ENCODE data around the gene MCC. TPM values are rescaled to one million over a fixed set of nuclear protein-coding genes. Genes with fewer than 3 reads are reported as not detected.

Gene MCC
- total RNA-seq, 3 donors from 2014 or later, result 24.3 to 46.5 (median 29.4) TPM

GRCh38 chr5:113042491-113043243, 445.6 kb downstream of the MCC start:
- DNase-seq (ENCODE audit: low spot score in 2 of 2), result no peak
- no peaks in the 10 kb centered on the region for H3K27me3 ChIP-seq
- intact Hi-C loops (cut with DNase I; ENCODE audit: low total_unique reads), result no loop called here
- no peak overlapping the region for H3K27ac ChIP-seq
- H3K4me1 ChIP-seq, result no peaks in the 10 kb centered on the region
- no peaks in the 10 kb centered on the region for H3K36me3 ChIP-seq
- TF ChIP-seq POLR2A (IDR thresholded peaks at IDR 0.05) (no peak), POLR2AphosphoS5 (IDR thresholded peaks at IDR 0.05) (no peak), CTCF (IDR thresholded peaks at IDR 0.05) (no peak)
- no peak overlapping the region for H3K4me3 ChIP-seq
- H3K9me3 ChIP-seq, result no peaks in the 10 kb centered on the region

- no peaks in the 10 kb centered on the region for H3K27me3 ChIP-seq
- DNase-seq (ENCODE audit: low spot score in 2 of 2), result no peak
- no peaks in the 10 kb centered on the region for H3K4me1 ChIP-seq
- intact Hi-C loops (cut with DNase I; ENCODE audit: low total_unique reads), result no loop called here
- no peaks in the 10 kb centered on the region for H3K36me3 ChIP-seq
- H3K27ac ChIP-seq, result no peak overlapping the region
- TF ChIP-seq CTCF (IDR thresholded peaks at IDR 0.05) (no peak), POLR2A (IDR thresholded peaks at IDR 0.05) (no peak), POLR2AphosphoS5 (IDR thresholded peaks at IDR 0.05) (no peak)
- no peaks in the 10 kb centered on the region for H3K9me3 ChIP-seq
- H3K4me3 ChIP-seq, result no peak overlapping the region
Observed at GRCh38 chr5:113040672-113041260, 447.5 kb downstream of the MCC start.

- intact Hi-C loops (cut with DNase I; ENCODE audit: low total_unique reads), result no loop called here
- H3K4me1 ChIP-seq, result no peaks in the 10 kb centered on the region
- H3K4me3 ChIP-seq, result no peak overlapping the region
- no peaks in the 10 kb centered on the region for H3K27me3 ChIP-seq
- no peak for TF ChIP-seq POLR2A (IDR thresholded peaks at IDR 0.05)
- TF ChIP-seq POLR2AphosphoS5 (IDR thresholded peaks at IDR 0.05), result no peak
- no peak for TF ChIP-seq CTCF (IDR thresholded peaks at IDR 0.05)
- no peak overlapping the region for H3K27ac ChIP-seq
- no peaks in the 10 kb centered on the region for H3K9me3 ChIP-seq
- no peaks in the 10 kb centered on the region for H3K36me3 ChIP-seq
- no peak for DNase-seq (ENCODE audit: low spot score in 2 of 2)
Observed at GRCh38 chr5:113039934-113040285, 448.3 kb downstream of the MCC start.

- Histone ChIP-seq H3K4me1 (no peaks in the 10 kb centered on the region), H3K4me3 (no peak overlapping the region), H3K27me3 (no peaks in the 10 kb centered on the region), H3K36me3 (no peaks in the 10 kb centered on the region), H3K27ac (no peak overlapping the region), H3K9me3 (no peaks in the 10 kb centered on the region)
- intact Hi-C loops (cut with DNase I; ENCODE audit: low total_unique reads), result no loop called here
- TF ChIP-seq CTCF (IDR thresholded peaks at IDR 0.05), result no peak
- no peak for TF ChIP-seq POLR2AphosphoS5 (IDR thresholded peaks at IDR 0.05)
- no peak for TF ChIP-seq POLR2A (IDR thresholded peaks at IDR 0.05)
- no peak for DNase-seq (ENCODE audit: low spot score in 2 of 2)
Observed at GRCh38 chr5:113039229-113039933, 448.9 kb downstream of the MCC start.

GRCh38 chr5:113038714-113039113, 449.5 kb downstream of the MCC start:
- intact Hi-C loops (cut with DNase I; ENCODE audit: low total_unique reads), result no loop called here
- TF ChIP-seq POLR2AphosphoS5 (IDR thresholded peaks at IDR 0.05) (no peak), POLR2A (IDR thresholded peaks at IDR 0.05) (no peak), CTCF (IDR thresholded peaks at IDR 0.05) (no peak)
- Histone ChIP-seq H3K27ac (no peak overlapping the region), H3K27me3 (no peaks in the 10 kb centered on the region), H3K4me3 (no peak overlapping the region), H3K36me3 (no peaks in the 10 kb centered on the region), H3K9me3 (no peaks in the 10 kb centered on the region), H3K4me1 (no peaks in the 10 kb centered on the region)
- no peak for DNase-seq (ENCODE audit: low spot score in 2 of 2)

All from breast epithelium (tissue), 4 donors.